HG03342 (cell line): ENCODE measurements around the gene OR6V1.

Experiments
- ATAC-seq: cut with Tn5 transposase; IDR thresholded peaks from one replicate; pipeline ENCODE4 v1.9.1; 2021; ENCODE audit warnings: mild to moderate bottlenecking, moderate library complexity; ENCODE audit not compliant: unreplicated experiment

OR6V1 gene

GRCh38 chr7:143052041-143052440, at the start of gene OR6V1:
OR6V1 (plus strand) TSS chr7:143052341; CDS start chr7:143052341, 0 bp downstream.
- ATAC-seq: no peak

GRCh38 chr7:143002898-143003297, 49.2 kb upstream of the OR6V1 start:
- no peak for ATAC-seq

- peak; percentile 71 for ATAC-seq
Observed at GRCh38 chr7:143003393-143004051, 48.6 kb upstream of the OR6V1 start.

GRCh38 chr7:143005632-143006260, 46.4 kb upstream of the OR6V1 start:
- no peak for ATAC-seq

GRCh38 chr7:143008007-143008901, 43.9 kb upstream of the OR6V1 start:
- ATAC-seq: peak; percentile 93

GRCh38 chr7:143012001-143012400, 40.1 kb upstream of the OR6V1 start:
- no peak for ATAC-seq

GRCh38 chr7:143012409-143012808, 39.7 kb upstream of the OR6V1 start:
- no peak for ATAC-seq

- no peak for ATAC-seq
Observed at GRCh38 chr7:143013473-143013872, 38.7 kb upstream of the OR6V1 start.

- no peak for ATAC-seq
Observed at GRCh38 chr7:143013893-143014292, 38.2 kb upstream of the OR6V1 start.

- ATAC-seq: peak; percentile 93
Observed at GRCh38 chr7:143015084-143015483, 37.1 kb upstream of the OR6V1 start.

- no peak for ATAC-seq
Observed at GRCh38 chr7:143015926-143016490, 36.1 kb upstream of the OR6V1 start.

GRCh38 chr7:143016996-143017395, 35.1 kb upstream of the OR6V1 start:
- ATAC-seq: no peak

GRCh38 chr7:143018931-143019330, 33.2 kb upstream of the OR6V1 start:
- ATAC-seq: no peak

- no peak for ATAC-seq
Observed at GRCh38 chr7:143023047-143023446, 29.1 kb upstream of the OR6V1 start.

- ATAC-seq: no peak
Observed at GRCh38 chr7:143025371-143025770, 26.8 kb upstream of the OR6V1 start.

- ATAC-seq: no peak
Observed at GRCh38 chr7:143027032-143027431, 25.1 kb upstream of the OR6V1 start, which contains the start of gene OR9A2. OR9A2 (minus strand) TSS chr7:143027132; CDS start chr7:143027132, 0 bp downstream.

- no peak for ATAC-seq
Observed at GRCh38 chr7:143027683-143028082, 24.5 kb upstream of the OR6V1 start.

- no peak for ATAC-seq
Observed at GRCh38 chr7:143038635-143039034, 13.5 kb upstream of the OR6V1 start.

- no peak for ATAC-seq
Observed at GRCh38 chr7:143040209-143040715, 11.9 kb upstream of the OR6V1 start.

- ATAC-seq: no peak
Observed at GRCh38 chr7:143041346-143041745, 10.8 kb upstream of the OR6V1 start.
